GM19240 (cell line): Measurements from ENCODE around the gene CPE.
"Not testable (repeated sequence)": the region's sequence is repeated elsewhere in the genome, so short reads cannot be mapped to it uniquely, and the experiment has no call there.

Experiments
- DNase-seq: peaks from one replicate; pipeline ENCODE4 v3.0.0; 2011; ENCODE audit warnings: low spot score; ENCODE audit not compliant: insufficient read length

Gene CPE

DNA sequence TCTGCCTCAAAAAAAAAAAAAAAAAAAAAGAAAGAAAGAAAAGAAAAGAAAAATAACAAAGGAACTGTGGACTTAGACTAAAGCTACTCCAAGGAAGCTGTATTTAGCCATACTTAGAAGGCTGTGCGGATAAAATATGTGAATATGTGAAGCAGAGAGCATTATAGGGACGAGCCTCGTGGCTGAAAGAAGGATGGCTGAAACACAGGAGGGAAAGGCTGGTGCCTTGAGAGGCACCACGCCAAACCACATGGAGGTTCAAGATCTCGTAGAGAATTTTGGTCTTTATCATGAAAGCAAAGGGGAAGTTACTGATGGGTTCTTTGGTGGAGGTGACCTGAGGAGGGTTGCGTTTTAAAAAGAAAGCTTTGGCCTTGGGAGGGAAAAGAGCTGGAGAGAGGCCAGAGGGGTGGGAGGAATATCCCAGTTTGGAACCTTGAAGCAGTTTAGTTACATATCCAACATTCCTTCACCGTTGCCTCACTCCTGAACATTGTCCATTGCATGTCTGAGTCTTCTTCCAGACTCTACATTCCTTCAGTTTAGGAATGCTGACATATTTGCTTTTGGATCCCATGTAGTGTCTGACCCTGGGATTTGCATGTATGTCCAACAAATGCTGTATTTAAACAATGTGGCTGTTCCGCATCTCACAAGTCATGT is 82.5 kb downstream of the CPE start:
- DNase-seq = no peak

DNA sequence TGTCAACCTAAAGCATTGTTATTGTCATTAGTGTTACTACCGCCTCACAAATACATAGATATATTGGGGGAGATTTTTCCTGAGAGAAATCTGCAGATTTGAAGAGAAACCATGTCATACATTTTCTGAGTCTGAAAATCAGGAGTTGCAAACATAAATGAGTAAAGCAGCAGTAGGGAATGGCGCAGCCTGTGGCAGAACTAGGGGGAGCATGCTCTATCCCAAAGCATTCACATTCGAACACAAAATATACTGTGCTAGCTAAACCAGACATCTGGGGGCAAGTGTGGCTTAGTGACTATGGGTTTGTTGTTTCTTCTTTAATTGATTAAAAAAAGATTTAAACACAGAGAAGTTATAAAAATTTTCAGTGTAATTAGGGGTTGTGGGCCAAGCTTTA is 83.2 kb downstream of the CPE start:
- no peak for DNase-seq

DNA sequence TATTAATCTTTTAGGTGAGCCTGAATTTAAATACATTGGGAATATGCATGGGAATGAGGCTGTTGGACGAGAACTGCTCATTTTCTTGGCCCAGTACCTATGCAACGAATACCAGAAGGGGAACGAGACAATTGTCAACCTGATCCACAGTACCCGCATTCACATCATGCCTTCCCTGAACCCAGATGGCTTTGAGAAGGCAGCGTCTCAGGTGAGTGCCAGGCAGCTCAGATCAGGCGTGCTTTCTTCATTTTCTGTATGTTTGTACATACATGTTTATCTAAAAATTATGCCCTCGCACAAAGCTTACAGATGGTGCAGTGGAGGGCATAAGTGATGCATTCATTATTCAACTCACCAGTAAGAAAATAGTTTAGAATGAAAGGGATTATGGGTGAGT is 85.6 kb downstream of the CPE start:
- no peak for DNase-seq

DNA sequence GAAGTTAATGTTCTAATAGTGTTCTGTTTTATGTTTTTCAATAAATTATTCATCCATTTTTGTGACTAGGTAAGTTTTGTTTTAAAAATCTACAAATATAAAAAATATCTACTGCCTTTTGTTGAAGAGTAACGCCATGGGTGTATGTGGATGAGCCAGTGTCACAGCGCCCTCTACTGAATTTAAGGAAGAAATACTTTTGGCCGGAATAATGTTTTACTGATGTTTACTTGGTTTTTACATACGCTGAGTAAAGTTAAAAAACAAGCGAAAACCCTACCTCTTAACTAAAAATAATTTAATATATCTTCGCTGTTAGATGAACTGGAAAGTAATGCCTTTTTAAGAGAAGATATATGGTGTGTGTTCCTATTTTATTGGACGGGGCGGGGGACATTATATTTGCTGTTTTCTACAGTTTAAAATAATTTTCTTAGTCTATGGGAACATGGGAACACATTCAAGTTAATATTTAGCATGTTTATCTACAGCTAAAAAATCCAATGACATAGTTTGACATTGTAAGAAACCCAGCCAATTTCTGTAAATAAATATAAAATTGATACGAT is 86.1 kb downstream of the CPE start:
- DNase-seq = peak; percentile 27

DNA sequence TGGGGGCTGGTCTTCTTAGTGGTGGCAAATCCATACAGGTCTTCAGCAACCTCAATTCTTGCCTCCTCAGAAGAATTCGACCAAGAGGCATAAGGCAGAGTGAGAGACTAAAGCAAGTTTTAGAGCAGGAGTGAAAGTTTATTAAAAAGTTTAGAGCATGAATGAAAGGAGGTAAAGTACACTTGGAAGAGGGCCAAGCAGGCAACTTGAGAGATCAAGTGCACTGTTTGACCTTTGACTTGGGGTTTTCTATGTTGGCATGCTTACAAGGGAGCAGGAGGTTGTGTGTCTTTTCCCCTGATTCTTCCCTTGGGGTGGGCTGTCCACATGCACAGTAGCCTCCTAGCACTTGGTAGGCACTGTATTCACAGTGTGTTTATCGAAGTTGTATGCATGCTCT is 91.2 kb downstream of the CPE start:
- no peak for DNase-seq

DNA sequence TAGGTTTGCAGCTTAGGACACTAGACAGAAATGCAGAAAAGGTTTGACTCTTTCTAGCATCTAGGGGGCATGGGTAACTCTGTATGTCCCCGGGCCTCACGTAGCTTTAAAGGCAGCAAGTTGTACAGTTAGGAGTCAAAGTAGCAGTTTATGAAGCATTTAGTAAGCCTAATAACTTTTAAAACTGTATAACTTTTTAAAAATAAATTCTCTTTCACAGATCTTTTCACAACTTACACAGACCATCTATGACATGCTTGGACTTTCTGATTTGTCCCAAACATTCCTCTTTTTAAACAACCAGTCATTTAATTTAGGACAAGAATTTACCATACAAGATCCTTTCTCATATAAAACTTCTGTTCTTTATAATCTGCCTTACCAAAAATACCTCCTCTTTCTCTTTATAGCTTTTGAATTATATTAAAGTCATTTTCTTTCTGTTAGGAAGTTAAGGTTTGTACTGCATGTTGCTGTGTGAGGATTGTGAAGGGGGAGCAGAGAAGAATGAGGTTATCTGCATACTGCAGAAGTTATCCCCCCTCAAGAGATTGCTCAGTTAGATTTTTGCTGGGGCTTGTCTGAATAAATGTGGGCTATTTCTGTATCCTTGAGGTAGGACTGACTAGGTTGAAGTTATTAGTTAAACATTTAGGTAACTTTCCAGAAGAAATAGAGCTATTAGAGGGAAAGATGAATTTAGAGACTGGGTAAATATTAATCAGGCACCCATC is 94.3 kb downstream of the CPE start:
- no peak for DNase-seq

DNA sequence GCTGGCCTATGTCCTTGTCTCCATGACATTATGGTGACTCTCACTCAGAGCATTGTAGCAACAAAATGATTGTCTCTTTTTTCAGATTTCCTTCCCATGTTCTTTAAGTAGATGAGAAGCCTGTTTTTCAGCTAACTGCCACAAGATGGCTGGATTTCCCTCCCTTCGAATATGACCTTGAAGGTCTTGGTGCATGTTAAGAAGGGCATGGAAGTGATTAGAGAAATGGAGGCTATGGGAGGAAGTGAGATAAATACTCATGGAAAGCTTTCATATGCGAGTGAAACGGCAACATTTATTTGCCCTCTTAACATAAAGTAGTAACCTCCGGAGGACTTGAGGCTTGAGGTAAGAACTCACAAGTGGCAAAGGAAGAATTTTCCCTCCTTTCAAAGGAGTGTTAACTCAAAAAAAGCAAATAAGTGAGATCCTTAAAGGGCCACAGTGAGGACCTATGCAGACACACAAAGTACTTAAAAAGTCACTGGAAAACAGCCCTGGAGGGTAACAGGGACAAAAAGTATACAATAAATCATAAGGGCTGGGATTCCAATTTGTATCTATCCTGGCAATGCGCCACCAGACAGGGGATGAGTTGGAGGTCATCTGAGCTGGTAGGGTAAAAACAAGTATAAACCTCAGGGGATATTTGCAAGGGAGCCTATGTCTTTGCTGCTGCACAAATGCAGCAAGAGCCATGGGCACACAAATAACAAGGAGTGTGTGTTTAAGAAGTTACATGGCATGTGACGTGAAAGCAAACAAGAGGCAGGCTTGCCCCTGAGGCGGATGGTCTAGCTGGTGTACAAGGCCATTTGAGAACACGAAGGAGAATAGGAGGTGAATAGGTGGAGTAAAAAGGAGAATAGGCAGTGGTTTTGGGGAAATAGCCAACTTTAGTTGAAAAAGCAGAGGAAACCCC is 96.2 kb downstream of the CPE start:
- no peak for DNase-seq

DNA sequence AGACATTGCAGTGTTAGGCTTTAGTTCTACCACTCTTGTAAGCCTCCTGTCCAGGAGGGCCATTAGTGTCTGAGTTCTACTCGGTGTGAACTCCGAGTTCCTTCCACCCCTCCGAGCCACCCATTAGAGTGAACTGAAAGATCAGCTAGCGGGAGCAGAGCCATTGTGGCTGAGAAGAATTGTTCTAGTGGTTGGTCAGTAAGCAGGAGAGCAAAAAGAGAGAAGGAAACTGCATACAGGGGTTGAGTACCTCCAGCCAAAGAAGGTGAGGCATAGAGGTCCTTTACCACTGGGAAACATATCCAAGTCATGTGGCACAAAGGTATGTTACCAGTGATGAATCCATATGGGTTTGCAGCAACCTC is 96.9 kb downstream of the CPE start:
- no peak for DNase-seq

DNA sequence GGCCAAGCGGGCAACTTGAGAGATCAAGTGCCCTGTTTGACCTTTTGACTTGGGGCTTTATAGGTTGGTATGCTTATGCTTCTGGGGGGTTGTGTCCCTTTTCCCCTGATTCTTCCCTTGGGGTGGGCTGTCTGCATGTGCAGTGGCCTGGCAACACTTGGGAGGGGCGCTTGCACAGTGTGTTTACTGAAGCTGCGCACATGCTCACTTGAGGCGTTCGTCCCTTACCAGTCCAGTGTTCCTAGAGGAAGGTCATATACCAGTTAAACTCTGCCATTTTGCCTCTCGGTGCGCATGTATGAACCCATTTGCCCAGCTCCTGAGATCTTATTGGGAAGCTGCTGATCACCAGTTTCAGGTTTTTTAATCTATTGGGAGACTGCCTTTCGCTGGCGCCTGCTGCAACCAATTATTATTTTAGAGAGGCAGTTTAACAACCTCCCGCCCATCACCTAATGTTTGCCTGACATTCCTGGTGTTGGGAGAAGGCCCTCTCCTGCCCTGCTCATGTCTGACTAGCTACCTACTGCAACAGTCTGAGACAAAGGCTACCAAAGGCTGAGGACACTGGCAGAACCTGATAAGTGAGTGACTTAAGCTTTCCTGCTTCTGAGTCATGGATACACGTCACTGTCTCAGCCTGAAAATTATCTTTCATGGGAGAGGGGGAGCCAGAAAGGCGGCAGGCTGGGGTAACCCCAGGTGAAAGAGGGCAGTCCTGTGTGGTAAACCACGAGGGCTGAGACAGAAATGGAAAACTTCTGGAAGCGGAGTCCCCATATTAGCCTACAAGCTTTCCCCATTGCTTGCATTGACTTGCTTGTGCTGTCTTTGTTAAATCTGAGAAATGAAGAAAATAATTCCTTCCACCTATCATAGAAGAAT is 97.6 kb downstream of the CPE start:
- no peak for DNase-seq

DNA sequence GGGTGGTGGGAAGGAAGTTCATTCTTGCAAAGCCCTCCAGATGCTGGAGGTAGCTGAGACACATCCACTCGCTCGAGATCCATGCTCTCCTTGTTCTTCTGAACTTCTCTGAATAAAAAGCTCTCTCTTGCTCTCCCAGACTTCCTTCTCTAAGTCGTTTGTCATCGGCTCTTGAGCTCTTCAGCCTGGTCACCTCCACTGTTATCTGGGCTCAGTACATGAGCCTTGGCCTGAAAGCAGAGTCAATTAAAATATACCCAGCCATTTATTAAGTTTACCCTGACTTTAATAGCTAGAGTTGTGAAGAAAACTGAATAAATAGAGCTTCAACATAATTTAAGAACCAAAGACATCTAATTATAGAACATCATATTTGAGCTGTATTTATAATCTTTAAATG is 99.0 kb downstream of the CPE start:
- no peak for DNase-seq

DNA sequence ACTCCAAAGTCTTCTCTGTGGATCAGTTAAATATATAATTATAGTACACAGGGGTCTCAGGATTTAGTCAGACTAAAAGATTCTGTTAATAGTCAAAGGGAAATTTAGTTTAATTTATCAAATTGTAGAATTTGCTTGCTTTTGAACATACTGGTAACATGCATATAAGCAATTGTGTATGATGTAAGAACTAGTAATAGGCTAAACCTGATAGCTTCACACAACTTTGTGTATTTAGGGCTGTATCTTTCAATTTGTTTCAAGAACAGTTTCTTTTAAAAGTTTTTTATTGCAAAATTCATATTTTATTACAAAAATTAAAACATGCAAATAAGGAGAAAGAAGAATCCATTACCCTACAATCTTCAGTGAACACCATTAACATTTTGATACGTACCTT is 99.5 kb downstream of the CPE start:
- DNase-seq = no peak

DNA sequence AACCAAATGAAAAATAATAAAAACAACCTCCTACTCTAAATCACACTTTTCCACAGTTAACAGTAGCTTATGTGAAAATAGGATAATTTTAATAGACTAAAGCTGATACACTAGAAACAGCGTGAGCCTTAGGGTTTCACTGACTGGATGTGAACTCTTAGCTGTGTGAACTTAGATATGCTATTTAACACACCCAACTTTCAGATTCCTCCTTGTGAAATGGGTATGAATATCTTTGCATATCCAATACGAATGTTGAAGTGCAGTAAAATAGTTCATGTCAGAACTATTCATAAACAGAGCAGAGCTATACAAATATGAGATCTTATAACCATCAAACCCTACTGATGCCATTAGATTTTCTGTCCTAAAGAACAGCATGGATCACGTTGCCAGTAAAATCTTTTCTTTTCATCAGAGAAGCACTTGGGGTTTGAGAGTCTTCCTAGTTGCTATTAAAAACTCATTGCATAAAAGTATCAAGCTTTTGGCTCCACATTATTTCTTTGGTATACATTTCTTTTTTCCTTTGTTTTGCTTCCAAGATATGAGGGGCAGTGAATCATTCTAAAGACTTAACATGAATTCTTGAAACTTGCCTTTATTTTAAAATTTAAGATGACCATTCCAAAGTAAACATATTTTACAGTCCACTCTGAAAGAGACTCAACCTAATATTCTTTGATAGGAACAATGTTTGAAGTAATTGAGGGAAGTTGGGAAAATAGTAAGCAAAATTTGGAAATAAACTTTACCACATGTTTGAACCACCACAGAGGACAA is 102.4 kb downstream of the CPE start:
- no peak for DNase-seq

DNA sequence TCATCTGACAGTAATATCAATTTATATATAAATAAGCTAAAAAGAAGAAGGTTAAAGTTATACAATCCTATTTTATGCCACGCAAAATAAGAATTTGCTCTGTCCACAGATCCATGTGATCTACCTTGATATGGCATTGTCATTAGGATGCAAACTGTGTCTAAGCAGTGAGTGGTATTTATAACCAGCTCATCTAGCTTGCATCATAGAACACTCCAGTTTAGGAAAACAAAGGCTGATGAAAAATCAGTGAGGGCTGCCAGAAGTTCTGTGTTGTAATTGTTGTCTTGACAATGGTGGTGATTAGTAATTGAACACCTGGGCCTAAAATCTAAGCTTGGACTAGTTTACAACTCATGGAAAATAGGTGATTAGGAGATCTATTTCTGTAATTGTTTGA is 111.0 kb downstream of the CPE start:
- no peak for DNase-seq

DNA sequence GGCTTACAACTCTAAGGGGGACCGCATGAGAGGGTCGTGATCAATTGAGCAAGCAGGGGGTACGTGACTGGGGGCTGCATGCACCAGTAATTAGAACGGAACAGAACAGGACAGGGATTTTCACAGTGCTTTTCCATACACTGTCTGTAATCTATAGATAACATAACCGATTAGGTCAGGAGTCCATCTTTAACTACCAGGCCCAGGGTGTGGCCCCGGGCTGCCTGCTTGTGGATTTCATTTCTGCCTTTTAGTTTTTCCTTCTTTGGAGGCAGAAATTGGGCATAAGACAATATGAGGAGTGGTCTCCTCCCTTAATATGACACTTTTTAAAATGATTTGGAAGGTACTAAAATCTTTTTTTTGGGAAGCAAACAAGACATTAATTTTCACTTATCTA is 113.8 kb downstream of the CPE start:
- not testable (repeated sequence) for DNase-seq

DNA sequence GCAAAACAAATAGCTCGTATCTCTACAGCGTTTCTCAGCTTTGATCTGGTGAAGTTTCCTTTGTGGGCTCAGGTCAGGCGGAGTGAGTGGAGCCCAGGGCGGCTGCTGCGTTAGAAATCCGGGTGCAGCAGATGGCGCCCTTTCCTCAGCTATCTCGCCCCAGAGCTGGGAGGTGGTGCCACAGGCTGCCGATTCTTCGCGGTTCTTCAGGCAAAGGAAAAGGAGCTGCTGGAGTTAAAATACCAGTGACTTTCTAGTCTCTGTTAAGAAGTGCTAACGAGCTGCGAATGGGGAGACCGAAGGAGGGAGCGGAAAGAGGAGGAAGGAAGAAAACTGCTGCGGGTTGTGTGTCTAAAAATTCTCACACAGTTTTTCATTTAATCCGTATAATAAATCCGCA is 114.6 kb downstream of the CPE start:
- DNase-seq = peak; percentile 4

DNA sequence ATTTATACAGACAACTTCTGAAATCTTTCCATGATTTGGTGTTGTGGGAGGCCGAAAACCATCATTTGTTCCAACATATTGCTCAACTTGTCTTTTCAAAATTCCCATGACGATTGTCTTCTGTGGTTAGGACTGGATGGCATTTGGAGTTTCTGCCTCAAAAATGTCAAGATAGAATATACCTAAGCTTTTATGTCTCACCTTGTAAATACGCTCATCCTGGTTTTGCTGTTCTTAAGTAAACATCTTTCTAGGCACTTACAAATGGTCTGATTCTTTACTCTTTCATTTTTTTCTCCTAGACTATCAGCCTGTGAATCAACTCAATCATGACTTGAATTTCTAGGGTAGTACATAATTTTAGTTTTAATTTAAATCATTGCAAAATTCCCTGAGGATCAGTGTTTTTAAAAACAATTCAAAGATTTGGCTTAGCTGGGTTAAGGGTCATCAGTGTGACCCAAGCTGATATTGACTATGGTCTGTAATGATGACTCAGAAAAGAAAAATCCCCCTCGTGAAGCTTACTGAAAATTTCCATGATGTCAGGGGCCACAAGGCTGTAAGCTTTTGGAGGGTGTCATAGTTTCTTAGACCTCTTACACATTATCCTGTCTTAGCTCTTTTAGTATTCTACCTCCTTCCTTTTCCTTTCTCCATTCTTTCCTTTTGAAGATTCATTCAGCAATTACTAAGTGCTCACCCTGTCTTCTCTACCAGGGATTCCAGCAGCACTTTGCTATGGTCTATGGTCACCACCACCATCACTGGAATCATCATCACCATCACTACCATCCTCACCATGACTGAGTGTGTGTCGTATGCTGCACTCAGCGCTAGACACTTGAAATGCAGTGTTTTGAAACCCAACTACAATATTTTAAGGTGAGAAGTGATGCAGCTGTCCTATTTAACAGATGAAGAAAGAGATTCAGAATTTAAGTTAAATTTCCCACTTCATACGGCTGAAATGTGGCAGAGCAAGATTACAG is 124.4 kb downstream of the CPE start:
- DNase-seq = no peak

DNA sequence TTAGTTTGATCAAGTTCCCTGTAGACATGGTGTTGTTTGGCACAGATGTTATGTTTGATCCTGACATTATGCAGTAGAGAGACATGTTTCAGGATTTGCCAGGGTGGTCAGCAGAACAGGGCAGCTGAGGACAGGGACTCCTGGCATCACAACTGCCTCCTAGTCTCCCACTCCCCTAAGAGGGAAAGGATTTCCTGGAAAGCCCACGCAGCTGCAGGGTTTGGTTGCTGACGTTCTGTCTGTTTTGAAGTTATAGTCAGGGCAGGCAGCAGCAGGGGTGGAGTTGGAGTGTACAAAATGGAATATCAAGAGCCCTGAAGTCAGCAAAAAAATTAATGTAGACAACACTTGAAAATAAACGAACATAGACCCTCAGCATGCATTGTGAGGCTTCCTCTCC is 125.4 kb downstream of the CPE start:
- no peak for DNase-seq

DNA sequence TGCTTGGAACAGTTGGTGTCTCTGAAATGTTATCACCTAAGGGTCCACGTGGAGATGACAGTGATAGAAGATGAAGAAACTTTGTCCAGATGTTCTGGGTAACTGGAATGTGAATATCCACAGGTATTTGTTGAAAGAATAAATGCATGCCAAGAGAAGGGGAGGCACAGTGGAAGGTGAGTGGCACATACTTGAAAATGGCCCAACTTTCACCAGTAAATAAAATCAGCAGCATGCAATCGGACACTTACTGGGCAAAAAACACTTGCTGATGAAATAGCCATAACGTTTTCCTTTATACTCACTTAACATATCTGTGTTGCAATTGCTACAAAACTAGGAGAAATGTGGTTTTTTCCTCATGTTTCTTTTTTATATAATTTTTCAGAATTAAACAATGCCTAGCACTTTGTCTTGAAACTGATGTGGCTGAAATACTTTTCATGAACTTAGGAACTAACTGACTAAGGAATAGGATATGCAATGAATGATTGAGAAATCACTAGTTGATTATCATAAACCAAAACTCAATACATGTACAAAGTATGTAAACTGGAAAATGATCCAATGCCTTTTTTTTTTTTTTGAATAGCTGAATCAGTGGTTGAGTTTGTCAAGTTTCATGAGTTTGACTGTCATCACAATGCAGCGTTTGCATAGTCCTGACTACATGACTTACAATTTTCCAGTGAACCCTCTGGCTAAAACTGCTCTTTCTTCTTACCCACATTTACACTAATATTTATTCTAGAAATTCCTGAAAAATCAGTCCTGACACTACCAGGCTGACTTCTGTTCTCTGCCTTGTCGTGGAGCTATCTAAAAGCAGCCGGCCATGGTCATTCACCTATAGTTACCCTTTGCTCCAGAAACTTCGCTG is 127.4 kb downstream of the CPE start:
- no peak for DNase-seq
